A549 treated with AZD9567 at 1 μM for 4 hours (cell line): Measurements from ENCODE around the gene VPREB3. TPM values are rescaled to one million over a fixed set of nuclear protein-coding genes. Genes with fewer than 3 reads are reported as not detected.

ENCODE experiments used
- total RNA-seq: library from RNA; stranded (reverse); fragments of 200-300 nt; extraction: Qiagen RNA extraction; gene quantifications from 5 replicates; pipeline ENCODE4 v1.2.3, GENCODE V29; 2022; ENCODE audit not compliant: insufficient read depth

Gene VPREB3, protein sequence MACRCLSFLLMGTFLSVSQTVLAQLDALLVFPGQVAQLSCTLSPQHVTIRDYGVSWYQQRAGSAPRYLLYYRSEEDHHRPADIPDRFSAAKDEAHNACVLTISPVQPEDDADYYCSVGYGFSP
- 0.56 to 1.2 TPM (median 0.66 TPM) in 4 of 5 replicates, not detected in the other for total RNA-seq

DNA sequence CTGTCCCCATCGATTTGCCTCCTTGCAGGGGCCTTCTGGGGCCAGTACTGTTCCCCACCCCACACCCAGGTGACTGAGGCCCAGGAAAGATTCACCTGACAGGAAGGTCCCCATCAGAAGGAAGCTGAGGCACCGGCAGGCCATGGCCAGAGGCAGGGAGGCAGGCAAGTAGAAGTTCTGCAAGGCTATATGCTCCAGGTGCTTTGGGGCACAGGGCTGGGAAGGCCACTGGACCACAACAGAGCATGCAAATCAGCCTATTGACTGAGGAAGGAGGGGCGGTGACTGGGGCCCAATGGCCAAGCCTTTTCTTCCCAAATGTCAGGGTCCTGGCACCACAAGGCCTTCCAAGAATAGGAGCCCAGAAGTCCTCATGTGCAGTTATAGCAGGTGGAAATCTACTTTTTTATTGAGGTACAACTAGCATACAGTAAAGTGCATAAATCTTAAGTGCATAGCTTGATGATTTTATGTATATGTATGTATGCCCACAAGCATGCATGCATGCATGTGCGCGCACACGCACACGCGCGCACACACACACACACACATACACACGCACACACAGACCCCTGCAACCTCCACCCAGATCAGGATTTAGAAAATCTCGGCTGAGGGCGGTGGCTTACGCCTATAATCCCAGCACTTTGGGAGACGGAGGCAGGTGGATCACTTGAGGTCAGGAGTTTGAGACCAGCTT, at the start of gene VPREB3:
Gene VPREB3, minus strand, starts transcription at position 206 of the 700 bp plus-strand sequence. Its CDS starts 62 bp downstream, at position 144.

DNA sequence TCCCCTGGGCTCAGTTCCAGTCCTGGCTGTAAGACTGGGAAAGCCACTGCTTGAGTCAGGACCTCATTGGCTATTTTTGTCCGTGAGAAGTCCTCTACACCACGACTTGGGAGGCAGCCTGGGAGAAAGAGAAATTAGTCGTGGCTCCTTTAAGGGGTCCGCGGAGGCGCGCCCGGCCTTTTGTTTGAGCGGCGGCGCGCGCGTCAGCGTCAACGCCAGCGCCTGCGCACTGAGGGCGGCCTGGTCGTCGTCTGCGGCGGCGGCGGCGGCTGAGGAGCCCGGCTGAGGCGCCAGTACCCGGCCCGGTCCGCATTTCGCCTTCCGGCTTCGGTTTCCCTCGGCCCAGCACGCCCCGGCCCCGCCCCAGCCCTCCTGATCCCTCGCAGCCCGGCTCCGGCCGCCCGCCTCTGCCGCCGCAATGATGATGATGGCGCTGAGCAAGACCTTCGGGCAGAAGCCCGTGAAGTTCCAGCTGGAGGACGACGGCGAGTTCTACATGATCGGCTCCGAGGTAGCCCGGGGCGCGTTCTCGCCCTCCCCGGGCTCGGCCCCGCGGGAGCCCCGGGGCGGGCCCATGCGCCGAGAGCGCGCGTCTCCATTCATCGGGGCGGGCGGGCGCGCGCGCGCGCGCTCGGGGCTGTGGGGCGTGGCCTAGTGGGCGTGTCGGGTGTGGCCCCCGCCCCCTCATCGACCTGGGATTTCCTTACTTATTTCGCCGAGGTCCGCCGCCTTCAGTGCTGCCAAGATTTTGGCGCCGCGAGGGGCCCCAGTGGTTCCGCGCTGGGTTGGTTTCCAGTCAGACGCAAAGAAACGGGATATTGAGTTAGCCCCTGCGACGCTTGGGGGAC, 32.8 kb upstream of the VPREB3 start, which contains the start of gene SMARCB1:
Gene SMARCB1, plus strand, starts transcription at position 215 of the 848 bp plus-strand sequence. Its CDS starts 204 bp downstream, at position 419.

DNA sequence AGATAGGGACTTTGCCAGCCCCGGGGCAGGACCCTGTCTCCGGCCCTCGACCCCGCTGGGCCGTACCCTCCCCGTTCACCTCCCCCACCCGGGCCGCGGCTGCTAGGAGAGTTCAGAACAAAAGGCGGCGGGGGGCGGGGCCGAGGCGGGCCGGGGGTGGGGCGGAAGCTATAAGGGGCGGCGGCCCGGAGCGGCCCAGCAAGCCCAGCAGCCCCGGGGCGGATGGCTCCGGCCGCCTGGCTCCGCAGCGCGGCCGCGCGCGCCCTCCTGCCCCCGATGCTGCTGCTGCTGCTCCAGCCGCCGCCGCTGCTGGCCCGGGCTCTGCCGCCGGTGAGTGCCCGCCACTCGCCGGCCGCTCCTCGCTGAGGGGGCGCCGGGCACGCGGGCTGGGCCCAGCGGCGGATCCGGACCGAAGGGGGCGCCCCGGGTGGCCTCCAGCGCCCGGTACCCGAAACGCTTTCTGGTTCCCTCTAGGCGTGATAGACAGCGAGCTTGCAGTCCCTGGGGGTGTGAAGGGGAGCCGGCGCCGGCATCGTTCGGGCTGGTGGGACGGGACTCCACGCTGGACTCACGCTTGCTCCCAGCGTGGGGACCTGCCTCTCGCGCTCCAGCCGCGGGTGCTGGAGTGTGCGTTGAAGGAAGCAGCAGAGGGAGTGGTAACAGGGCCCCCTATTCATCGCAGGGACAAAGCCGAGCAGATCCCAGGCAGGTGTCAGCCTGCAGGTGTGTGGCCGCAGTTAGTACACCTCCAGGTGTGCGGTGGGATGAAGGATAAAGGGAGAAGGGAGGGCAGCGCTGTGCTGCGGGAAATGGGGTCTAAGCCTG, 18.6 kb upstream of the VPREB3 start, which contains the start of gene MMP11:
Gene MMP11, plus strand, starts transcription at position 201 of the 825 bp plus-strand sequence. Its CDS starts 22 bp downstream, at position 223.

DNA sequence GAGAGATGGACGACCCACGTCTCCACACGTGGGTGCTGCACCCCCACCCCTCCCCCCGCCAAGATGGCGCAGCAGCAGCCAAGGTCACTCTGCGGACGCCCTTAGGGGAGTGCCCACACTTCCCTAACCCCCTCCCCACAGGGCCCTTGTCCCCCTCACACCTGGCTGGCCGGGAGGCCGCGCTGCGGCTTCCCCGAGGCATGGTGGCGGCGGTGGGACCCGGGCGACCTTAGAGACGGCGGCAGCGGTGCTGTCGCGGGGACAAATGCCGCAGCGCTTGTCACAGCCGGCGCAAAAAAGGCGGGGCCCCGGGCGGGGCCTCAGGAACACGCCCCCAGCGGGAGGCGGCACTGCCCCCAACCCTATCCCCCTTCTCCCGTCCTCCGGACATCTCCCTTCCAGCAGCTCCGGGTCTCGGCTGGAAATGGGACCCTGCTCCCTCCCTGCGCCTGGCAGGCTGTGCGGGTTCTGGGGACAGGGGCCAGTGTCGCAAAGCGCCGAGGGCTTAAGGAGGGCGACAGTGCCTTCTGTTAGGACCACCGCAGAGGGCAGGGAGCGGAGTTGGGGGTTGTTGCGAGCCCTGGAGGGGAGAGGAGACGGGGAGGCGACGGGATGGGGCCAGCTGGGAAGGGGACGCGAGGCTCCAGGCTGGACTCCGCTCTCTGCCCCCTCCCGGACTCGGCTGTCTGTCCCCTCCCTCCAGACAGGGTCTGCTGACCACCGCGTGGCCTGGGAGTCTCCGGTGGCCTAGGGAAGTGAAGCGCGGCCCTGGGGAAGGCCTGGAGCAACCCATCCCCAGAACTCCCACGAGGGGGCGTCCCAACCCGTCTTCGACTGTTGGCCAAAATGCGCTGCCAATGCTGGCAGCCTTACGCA, 13.7 kb upstream of the VPREB3 start, which contains the start of gene CHCHD10:
Gene CHCHD10, minus strand, starts transcription at position 300 of the 876 bp plus-strand sequence. Its CDS starts 98 bp downstream, at position 202.

DNA sequence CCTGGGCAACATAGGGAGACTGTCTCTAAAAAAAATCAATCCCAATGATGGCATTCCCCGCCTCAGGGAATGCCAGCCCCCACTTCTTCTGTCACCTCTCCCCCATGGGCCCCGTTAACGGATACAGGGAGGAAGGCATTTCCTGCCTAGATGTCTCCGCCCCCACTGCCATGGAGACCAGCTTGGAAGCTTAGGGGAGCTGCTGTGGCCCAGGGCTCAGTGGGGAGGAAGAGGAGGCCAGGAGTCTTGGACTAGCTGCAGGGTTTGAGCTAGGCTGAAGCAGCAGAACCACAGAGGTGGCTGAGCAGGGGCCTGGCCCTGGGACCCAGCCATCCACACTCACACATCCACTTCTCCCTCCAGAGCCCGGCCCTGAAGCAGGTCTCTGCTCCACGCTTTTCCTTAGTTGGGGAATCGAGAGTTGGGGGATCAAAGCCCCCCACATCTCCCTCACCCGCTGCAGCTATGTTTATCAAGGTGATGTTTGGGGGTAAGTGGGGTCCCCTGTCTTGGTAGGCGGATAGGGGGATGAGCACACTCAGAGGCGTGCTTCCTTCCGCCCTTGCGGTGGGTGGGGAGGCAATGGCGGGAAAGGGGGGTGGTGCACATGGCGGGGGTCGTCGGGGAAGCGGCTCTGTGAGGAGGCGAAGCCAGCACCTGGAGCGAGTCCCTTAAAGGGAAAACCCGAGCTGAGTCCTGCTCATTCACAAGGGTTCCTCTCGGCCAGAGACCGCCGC, 8.8 kb upstream of the VPREB3 start, which contains the start of gene C22orf15:
Gene C22orf15, plus strand, starts transcription at position 149 of the 737 bp plus-strand sequence. Its CDS starts 317 bp downstream, at position 466.

DNA sequence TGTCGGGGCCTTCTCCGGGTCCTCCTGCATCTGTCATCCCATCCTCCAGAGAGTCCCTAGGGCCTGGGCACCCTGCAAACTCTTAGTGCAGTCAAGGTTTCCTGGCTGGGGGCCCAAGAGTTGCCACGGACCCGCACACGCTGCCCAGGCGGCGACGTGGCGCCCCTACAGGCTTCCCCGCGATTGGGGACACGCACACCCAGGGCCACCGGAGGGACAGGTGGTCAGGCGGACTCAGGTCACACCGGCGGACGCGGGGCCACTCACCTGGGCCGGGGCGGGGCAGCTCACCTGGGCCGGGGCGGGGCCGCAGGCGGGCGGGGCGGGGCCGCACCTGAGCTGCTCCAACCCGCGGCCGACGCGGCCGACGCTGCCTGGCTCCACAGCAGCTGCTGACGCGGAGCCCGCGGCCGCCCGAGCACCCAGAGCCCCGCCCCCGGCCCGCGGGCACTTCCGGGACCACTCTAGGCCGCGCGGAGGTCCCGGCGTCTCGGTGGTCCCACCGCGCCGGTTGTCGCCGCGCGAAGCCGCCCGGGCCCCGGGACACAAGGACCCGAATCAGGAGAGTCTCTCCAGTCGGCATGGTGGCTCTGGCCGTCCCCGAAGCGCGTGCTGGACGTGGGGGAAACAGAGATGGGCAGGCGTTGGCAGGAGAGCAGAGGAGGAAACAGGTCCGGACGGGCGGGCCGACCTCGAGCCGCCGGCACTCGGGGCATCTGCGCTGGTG, 3.3 kb downstream of the VPREB3 start, which contains the start of gene ZNF70:
Gene ZNF70, minus strand, starts transcription at position 399 of the 727 bp plus-strand sequence. CDS start 5,972 bp downstream, outside the sequence.

Other genes with a start within 250 kb of the VPREB3 start
- not detected in 5 replicates for gene IGLL1, start 174.1 kb downstream of the VPREB3 start, total RNA-seq
- 0.12 to 0.39 TPM (median 0.21 TPM) in 4 of 5 replicates, not detected in the other for gene DRICH1, start 122.1 kb downstream of the VPREB3 start, total RNA-seq
- not detected in 5 replicates for gene RGL4, start 63.4 kb downstream of the VPREB3 start, total RNA-seq
- 0.36 to 1.1 TPM (median 1.0 TPM) in 5 replicates for gene ZNF70, start 3.3 kb downstream of the VPREB3 start, total RNA-seq
- not detected in 5 replicates for gene C22orf15, start 8.6 kb upstream of the VPREB3 start, total RNA-seq
- gene CHCHD10, start 13.5 kb upstream of the VPREB3 start, total RNA-seq, result 84.4 to 197 TPM (median 181 TPM) in 5 replicates
- 0.12 to 0.26 TPM (median 0.21 TPM) in 4 of 5 replicates, not detected in the other for gene MMP11, start 18.4 kb upstream of the VPREB3 start, total RNA-seq
- 49.4 to 57.1 TPM (median 50.0 TPM) in 5 replicates for gene SMARCB1, start 32.5 kb upstream of the VPREB3 start, total RNA-seq
- 0.30 to 4.7 TPM (median 0.61 TPM) in 5 replicates for gene DERL3, start 84.6 kb upstream of the VPREB3 start, total RNA-seq
- 9.0 to 12.3 TPM (median 10.4 TPM) in 5 replicates for gene SLC2A11, start 103.5 kb upstream of the VPREB3 start, total RNA-seq
- gene MIF, start 140.0 kb upstream of the VPREB3 start, total RNA-seq, result 502 to 954 TPM (median 909 TPM) in 5 replicates
- 0.25 to 0.52 TPM (median 0.41 TPM) in 4 of 5 replicates, not detected in the other for gene GSTT2B, start 206.8 kb upstream of the VPREB3 start, total RNA-seq
- 1.6 to 2.9 TPM (median 1.9 TPM) in 5 replicates for gene DDTL, start 212.5 kb upstream of the VPREB3 start, total RNA-seq
- gene DDT, start 220.0 kb upstream of the VPREB3 start, total RNA-seq, result 112 to 170 TPM (median 160 TPM) in 5 replicates
- gene GSTT2, start 225.7 kb upstream of the VPREB3 start, total RNA-seq, result 0.08 to 0.16 TPM in 2 of 5 replicates, not detected in the others